Activated CD4-positive, alpha-beta T cell treated with anti-CD3 and anti-CD28 coated beads for 4 hours (primary cell): ENCODE data around the gene CARD19.
A peak's percentile ranks its signal among the peaks of the same experiment; 100 is the strongest.

Experiments used
- DNase-seq, 2 donors: peaks; one replicate each; pipeline ENCODE4 v3.0.0-alpha.2; 2020

CARD19 gene, protein sequence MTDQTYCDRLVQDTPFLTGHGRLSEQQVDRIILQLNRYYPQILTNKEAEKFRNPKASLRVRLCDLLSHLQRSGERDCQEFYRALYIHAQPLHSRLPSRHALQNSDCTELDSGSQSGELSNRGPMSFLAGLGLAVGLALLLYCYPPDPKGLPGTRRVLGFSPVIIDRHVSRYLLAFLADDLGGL

DNA sequence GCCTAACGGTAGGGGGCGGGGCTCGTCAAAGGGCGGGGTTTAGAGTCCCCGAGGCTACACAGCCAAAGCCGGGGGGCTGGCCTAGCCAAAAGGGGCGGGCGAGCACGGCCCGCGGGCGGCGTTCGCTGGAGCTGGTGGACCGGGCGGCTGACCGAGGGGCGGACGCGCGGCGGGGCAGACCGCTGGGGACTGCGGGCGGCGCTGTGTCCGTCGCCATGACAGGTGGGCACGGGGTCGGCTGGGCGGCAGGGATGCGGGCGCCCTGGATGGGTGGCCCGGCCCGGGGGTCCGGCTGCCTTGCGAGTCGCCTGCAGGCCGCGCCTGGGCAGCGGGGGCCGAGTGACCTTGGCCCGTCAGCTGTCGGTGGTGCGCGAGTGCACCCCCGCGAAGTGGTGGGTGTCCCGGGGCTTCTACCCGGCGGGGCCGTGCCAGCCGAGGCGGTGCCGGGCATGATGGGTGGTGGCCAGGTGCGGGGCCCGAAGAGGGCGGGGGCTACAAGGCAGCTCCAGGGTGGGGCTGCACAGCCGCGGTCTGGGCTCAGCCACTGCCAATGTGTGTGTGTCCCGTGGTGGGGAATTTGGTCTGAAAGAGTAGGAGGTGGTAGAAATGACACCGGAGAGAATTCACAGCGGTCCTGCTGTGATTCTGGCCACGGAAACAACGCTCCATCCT lies at the start of gene CARD19:
TSS of gene CARD19 (plus strand) at position 87 of the 672 bp plus-strand sequence. CDS start at position 216, 129 bp downstream.
- DNase-seq = peak; percentile 45

DNA sequence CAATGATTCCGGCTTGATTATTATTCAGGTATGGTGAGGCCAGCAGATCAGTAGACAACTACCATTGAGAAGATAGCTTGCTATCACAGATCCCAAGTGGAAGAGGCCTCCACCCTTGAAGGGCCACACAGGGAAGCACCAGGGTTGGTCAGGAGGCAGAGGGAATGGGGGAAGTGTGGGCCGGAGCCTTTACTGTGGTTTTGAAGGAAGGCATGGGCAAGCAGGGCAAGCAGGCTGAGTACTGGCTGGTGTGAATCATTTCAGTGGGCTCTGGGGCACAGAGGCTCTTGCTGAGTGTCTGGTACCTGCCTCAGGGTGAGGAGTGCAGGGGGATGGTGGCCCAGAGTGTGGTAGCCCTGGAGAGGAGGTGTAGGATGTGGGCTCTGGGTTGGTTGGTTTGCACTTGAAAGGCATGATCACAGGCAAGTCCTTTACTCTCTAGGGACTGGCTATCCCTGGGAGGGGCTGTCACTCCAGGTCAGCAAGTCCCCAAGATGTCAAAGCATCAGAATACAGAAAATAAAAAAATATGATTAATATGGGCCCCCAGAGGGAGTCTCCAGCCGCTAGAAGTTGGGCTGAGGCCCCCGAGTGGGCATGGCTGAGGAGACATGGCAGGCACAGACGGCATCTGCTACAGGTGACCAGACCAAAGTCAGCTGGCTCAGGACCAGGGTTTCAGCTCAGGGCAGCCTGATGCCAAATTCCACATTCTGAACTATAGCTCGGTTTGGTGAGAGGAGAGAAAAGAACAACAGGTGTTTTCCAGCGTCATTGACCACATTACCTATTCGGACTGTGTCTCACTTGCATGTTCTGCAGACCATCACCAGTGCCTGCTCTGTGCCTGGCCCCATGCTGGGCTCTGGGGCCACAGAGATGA lies 47.2 kb upstream of the CARD19 start:
- no peak for DNase-seq

DNA sequence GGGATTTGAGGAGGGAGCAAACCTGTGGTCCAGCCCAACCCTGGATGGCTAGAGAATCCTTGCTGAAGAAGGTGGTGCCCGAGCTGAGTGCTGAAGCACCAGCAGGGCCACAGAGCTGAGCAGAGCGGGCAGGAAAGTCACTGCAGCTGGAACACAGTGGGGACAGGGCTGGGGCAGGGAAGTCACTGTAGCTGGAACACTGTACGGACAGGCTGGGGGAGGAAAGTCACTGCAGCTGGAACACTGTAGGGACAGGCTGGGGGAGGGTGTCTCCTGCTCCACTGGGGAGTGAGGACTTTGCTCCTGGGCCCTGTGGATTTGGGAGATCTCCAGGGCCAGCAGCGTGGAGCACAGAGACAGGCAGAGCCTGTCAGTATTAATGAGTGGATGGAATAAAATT lies 46.5 kb upstream of the CARD19 start:
- DNase-seq = no peak

DNA sequence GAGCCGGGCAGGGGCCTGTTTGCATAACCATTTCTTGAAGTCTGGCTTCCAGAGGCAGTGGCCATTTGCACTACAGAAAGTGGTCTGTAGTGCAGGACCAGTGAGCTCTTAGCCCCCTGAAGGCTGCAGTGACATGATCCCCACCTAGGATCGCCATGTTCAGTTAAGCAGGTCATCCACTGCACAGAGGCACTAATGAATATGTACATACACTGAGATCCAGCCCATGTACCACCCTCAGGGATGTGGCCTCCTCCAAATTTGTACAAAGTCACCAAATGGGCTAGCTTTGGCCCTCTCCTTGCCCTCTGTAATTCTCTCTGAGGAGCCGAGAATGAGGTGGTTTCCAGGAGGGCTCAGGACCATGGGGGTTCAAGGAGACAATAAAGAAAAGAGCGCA lies 45.8 kb upstream of the CARD19 start:
- DNase-seq = no peak

DNA sequence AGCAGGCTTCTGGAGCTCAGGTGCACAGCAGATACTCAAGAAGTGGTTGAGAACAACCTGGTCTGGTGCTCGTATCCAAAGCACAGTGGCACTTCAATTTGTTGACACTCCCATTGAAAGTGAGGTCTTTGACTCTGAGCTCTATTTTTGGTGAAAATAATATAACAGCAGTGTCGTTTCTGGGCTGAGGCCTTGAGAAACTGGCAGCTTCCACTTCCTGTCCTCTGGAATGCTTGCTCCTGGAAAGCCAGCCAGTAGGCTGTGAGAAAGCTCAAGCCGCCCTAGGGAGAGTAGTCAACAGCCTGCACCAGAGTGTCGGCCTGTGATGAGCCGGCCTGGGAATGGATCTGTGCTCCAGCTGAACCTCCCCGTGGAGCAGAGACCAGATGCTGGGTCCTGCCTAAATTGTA lies 44.3 kb upstream of the CARD19 start:
- DNase-seq = no peak

DNA sequence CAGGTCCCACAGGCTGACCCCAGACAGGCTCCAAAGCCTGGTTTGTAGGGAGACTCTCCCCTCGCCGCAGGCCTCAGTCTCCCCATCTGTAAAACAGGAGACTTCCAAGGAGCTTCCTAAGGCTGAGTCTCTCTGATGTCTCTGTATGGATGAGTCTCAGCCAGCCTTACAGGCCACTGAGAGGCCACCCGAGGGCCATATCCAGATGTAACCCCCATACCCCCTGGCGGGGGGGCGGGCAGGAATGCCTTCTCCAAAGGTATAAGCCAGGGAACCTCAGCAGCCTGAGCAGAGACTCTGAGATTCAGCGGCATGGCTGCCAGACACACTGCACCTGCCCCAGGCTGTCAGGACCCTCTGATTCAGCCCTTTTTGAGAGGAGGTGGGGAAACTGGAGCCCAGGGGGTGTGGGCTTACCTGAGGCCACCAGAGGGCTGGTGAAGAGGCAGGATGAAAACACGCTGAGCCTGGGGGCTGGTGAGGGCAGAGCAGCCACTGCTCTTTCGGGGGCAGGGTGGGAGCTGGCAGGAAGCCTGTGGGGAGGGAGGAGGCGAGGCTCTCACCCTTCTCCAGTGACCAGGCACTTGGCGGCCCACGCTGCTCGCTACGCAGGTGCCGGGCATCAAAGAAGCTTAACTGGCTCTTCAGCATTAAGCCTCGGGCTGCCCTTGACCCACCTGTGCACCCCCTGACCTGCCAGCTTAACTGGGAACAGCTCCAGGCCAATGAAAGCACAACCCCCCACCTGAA lies 43.1 kb upstream of the CARD19 start:
- no peak for DNase-seq

DNA sequence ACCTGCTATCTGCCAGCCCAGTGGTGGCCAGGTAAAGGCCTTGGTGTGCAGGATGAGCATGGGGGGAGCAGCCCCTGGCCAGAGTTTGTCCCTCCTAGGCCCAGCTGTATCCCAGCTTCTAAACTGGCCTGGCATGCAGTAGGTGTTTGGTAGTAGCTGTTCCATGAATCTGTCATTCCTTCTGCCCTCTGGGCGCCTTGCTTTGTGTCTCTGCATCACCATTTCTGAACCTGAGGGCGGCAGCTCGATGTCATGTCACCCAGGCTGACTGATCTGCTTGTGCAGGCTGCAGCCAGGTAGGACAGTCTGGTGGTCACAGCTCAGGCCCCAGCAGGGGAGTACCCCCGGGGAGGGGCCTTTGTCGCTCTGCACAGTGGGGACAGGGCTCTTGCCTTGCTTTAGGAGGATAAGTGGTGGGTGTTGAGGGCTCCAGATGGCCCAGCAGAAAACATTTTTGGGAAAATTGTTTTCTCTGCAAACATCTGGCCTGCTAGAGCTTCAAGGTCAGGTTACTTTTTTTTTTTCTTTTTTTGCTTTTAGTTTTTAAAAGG lies 42.2 kb upstream of the CARD19 start:
- DNase-seq = no peak

DNA sequence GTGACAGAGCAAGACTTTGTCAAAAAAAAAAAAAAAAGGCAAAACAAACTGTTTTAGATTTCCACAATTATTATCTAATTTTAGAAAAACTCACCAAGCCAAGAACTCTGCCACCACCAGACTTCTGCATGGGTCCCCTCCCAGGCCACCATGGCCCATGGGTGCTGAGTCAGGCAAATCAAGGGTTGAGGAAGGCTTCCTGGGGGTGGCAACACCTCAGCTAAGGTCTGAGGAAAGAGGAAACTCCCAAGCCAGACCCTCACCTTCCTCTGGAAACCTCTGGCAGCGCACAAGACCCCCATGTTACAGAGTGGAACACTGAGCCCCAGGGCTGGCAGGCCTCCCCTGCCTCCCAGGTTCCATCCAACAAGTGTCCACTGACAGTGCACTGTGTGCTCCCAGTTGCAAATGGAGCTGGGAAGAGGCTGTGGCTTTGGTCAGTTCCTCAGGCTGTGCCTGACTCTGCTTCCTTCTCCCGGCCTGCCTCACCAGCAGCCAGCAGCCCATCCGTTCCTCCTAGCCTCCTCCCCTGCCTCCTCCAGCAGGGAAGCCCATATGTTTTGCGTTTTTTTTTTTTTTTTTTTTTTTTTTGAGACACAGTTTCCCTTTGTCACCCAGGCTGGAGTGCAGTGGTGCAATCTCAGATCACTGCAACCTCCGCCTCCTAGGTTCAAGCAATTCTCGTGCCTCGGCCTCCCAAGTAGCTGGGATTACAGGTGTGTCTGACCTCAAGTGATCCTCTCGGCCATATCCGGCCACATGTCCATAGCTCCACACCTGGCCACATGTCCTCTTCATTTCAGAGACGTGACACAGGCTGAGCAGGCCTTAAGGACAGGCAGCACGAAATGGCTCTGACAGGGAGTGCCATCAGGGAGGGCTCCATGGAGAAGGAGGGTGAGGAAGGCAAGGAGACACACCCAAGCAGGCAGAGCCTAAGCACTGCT lies 41.0 kb upstream of the CARD19 start:
- no peak for DNase-seq

DNA sequence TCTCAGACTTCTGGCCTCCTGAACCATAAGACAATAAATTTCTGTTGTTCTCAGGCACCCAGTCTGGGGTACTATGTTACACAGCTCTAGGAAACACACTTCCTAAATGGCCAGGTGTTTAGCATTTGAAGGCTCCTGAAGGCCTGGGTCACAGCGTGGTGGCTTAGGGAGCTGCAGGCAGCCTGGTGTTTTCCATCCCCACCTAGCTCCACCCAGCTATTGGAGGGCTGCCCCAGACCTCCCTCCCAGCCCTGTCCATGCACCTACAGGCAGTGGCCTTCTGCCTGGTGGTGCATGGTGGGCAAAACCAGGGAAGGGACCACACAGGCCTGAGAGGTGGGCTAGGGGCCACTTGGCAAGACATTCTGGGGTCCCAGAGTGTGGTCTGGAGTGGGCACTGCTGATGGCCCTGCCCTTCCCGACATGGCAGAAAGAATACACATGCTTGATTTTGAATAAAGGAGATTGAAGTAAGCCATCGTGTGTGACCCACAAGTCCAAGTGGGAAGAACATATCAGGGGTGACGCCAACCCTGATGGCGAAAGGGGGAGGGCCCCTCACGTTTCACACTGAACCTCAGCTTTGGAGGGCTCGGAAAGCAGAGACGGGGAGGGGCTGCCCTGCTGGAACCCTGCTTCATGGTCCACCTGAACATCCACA lies 38.8 kb upstream of the CARD19 start:
- DNase-seq = no peak

DNA sequence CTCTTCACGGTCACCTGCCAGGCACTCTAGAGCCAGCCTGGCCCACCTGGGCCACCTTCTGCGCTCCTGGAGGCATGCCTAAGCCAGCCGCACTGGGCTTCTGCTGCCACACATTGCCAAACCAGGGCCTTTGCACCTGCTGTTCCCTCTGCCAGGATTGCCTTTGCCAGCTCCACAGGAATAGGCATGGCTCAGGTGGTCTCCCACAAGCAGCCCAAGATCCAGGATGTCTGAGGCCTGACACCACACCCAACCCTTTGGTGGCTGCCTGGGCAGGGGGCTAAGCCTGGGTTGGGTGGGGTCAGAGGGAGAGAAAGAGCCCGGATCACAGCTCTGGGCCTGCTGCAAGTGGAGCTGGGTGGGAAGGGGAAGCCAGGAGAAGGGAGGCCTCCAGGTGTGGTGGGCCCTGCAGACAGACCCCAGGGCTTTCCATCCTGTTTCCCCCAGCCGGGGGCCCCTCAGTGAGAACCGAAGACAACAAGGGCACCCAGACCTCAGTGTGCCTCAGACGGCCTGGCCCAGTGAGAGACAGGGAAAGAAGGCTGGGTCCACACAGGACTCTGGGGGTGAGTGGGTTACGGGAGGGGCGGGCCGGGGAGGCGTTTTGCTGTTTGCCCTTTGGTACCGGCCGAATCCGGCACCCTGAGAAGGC lies 38.2 kb upstream of the CARD19 start:
- no peak for DNase-seq

DNA sequence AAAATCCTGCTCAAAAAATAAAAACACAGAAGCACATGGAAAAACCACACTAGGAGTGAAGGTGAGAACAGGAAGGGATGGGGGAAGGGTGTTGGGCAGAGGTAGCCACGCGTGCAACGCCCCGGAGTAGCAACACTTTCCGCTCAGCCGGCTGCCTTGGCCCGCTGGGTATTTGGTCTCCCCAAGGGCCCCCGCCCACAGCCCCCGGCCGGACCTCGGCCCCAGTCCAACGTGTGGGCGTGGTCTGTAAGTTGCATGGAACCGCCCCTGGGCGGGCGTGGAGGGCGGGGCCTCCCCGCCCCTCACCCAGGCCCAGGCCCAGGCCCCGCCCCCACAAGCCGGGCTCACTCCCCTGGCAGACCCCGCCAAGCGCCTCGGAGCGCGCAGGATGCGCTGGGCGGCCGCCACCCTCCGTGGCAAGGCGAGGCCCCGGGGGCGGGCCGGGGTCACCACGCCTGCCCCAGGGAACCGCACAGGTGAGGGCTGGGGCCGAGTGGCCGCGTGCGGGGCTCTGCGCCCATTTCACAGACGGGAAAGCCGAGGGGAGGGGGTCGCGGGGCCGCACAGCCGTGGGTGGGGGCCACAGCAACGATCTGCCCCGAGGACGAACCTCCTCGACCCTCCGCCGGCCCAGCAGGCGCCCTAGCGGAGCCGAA lies 37.5 kb upstream of the CARD19 start, which contains the start of gene SUSD3:
TSS of gene SUSD3 (plus strand) at position 347 of the 656 bp plus-strand sequence. CDS start at position 389, 42 bp downstream.
- peak; percentile 67 to 73 for DNase-seq

DNA sequence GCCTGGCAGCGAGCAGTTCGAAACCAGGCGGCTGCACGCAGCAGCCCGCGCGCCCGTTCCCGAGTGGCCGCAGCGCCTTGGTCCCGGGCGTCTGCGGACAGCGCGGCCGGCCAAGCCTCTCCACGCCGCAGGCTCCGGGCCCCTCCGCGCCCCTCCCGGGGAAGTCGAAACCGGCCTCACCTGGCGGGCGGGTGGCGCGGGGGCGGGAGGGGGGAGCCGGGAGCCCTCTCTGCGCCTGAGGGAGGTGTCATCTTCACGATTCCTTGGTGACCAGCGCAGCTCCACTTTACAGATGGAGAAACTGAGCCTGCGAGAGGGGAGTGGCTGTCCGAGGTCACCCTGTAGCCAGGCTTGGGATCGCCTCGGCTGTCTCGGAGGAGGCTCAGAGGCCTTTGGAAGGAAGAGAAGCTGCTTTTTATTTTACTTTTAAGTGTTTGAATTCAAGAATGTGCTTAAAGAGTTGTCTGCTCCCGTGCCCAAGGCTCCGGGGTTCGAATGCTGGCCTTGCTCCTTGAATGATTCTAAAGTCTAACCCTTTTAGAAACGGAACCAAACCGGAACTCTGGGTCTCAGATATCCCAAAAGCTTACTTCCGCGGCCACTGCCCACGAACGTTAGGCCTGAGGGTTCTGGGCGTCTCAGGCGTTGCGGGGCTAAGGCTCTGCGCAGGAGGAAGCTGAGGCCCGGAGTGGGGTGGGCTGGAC lies 36.9 kb upstream of the CARD19 start:
- DNase-seq = peak; percentile 29 to 50

DNA sequence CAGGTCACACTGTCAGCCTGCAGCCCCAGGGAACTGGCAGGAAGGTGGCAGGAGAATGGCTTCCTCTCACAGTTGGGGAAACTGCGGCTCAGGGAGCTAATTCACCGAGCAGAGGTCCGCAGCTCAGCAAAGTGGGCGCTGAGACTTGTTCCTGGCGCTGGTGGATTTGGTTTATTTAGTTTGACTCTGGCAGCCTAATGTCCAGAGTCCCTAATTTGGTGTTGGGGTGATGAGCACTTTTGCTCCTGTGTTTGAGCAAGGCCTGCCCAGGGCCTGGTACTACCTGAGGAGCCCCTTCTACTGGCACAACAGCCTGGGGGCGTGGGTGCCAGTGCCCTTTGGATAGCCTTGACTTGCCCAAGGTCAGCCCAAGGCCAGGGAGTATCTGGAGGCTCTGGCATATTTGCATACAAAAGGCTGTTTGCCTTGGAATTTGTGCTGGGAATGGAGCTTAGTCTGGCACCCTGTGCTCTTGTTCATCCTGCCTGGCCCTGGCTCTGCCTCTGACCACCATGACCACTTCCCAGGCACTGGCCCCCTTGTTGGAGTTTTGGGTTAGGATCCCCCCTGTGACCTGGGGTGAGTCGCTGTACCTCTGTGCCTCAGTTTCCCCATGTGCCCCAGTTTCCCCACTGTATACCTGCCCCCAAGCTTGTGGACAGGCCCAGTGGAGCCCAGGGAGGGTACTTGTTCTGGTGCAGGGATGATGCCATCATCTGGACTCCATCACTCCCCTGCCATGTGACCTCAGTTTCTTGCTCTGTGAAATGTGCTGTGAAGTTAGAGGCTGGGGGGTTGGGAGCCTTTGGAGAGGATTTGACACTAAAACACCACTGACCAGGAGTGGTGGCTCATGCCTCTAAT lies 36.1 kb upstream of the CARD19 start:
- no peak for DNase-seq

DNA sequence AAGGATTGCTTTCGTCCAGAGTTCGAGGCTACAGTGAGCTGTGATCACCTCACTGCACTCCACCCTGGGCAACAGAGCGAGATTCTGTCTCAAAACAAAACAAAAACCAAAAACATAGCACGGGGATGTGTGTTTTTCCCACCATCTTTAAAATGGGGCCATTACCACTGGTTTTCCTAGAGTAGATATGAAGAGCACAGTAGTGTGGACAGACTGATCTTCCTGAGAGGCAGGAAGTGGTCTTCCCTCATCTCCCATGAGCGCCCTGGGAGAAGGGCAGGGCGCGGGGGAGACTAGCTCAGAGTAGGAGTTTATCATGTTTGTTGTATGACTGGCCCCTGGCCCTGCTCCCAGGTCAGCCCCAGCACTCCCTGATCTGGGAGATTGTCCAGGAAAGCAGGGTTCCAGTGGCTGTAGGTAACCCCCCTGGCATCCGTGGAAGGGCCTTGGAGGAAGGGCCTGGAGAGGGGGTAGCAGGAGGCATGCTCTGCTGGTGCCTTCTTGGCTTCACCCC lies 35.2 kb upstream of the CARD19 start:
- DNase-seq = no peak

DNA sequence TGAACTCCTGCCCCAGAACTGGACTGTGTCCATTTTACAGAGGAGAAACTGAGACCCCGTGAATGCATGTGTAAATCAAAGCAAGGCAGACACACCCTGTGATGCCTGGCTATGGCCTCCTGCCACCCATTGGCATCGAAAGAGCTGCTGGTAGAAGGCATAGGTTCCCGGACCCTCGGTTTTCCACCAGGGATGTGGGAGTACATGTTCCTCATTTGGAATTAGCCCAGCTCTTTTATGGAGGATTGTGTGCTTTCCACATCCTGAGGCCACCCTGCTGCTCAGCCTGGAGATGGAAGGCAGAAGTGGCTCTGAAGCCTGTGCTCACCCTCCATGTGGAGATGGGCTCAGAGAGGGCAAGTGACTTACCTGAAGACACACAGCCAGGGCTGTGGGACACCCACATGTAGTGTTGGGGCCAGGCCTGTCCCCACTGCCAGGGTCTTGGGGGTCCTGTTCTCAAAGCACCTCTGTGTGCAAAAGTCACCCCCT lies 34.7 kb upstream of the CARD19 start:
- DNase-seq = no peak

DNA sequence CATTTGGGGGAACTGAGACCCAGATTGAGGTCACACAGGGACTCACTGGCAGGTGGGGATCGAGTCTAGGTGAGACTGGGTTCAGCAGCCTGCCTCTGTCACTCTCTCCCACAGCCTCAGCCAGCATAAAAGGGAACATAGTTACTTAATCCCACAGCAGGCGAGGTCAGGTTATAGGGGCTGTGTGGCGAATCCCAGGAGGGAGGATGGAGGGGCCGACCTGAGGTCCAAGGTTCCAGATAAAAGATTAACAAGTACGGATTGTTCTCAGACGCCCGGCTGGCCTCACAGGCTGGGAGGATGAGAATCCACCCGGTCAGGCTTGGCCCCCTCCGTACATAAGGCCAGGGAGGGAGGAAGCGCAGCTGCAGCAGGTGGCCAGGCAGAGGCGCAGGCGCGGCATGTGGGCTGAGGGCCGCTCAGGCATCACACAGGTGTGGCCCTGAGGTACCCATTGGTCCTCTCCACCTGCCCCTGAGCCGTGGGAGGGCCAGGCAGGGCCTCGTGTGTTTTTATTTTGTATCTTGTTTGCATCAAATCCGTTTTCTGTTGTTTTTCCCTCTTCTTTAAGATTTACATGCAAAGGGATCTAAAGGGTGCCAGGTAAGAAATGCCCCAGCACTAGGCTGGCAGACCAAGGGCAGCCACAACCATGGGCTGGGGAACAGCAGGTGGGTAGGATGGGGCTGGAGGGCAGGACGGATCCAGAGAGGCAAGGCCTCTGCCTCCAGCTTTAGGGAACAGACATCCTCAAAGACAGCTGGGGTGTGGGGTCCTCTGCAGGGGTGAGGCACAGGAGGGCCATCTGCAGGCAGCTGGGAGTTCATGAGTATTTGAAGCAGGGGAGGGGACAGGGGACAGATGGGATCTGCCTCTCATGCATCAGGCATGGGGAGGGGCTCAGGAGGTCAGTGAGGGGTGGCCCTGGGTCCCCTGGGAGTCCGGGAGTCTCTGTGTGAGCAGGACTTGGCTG lies 33.9 kb upstream of the CARD19 start:
- DNase-seq = no peak
